SK-N-SH (cell line): ENCODE results near the gene RPS27L. TPM values are rescaled to one million over a fixed set of nuclear protein-coding genes. Genes with fewer than 3 reads are reported as not detected.

Experiments
- CTCF ChIA-PET: fragments of 300-600, 350-600 bp; formaldehyde crosslinking; extraction: SDS; loops from one replicate; lab custom pipeline; 2021; lab: Yijun Ruan, JAX
- POLR2A ChIA-PET: fragments of 350-600 bp; sonication (Branson Sonifier 250); formaldehyde crosslinking; extraction: SDS; loops from one replicate; lab custom pipeline; 2020; ENCODE audit warnings: antibody characterized with exemption, inconsistent platforms; lab: Yijun Ruan, JAX
- DNase-seq: peaks from one replicate; pipeline ENCODE4 v3.0.0; 2012
- H2AFZ ChIP-seq: fragments of 200-600 bp; sonication (generic); 2 replicates; pipeline ENCODE4 v1.8.1; 2016; ENCODE audit warnings: antibody characterized with exemption, mild to moderate bottlenecking, low read depth
- H3F3A ChIP-seq: fragments of 200-600 bp; sonication (generic); replicated peaks from 2 replicates; pipeline ENCODE3; 2016; ENCODE audit warnings: antibody characterized with exemption, mild to moderate bottlenecking; ENCODE audit not compliant: insufficient read depth
- H3K27ac ChIP-seq, 2 experiments: fragments of 200-500 bp in 1 of 2; fragments of 200-600 bp in 1 of 2; sonication (Bioruptor generic) in 1 of 2; sonication (generic), shearing (Covaris generic) in 1 of 2; 2 replicates each; pipeline versions ENCODE4 v1.5.1 to v1.6.1; 2014 to 2016; ENCODE audit warnings: low read depth in 2 of 2, inconsistent platforms in 1 of 2, low read length in 1 of 2, mild to moderate bottlenecking in 1 of 2, mixed read lengths in 1 of 2
- H3K27me3 ChIP-seq: fragments of 200-600 bp; sonication (generic), shearing (Covaris generic); 2 replicates; pipeline ENCODE4 v1.6.1; 2016; ENCODE audit warnings: mixed run types; ENCODE audit not compliant: insufficient read depth
- H3K36me3 ChIP-seq, 2 experiments: fragments of 200-500 bp in 1 of 2; fragments of 200-600 bp in 1 of 2; sonication (Bioruptor generic) in 1 of 2; sonication (generic) in 1 of 2; replicated peaks in 1 of 2; 2 replicates each; pipeline versions ENCODE3 to v1.5.1; 2014 to 2016; ENCODE audit warnings: low read length in 1 of 2, mild to moderate bottlenecking in 1 of 2; ENCODE audit not compliant: insufficient read depth in 2 of 2, control insufficient read depth in 1 of 2
- H3K4me1 ChIP-seq, 2 experiments: fragments of 200-500 bp in 1 of 2; fragments of 200-600 bp in 1 of 2; sonication (Bioruptor generic) in 1 of 2; sonication (generic), shearing (Covaris generic) in 1 of 2; 2 replicates each; pipeline versions ENCODE4 v1.5.1 to v1.6.1; 2014 to 2016; ENCODE audit warnings: low read depth in 1 of 2, low read length in 1 of 2, mixed run types in 1 of 2; ENCODE audit not compliant: insufficient read depth in 2 of 2, control insufficient read depth in 1 of 2
- H3K4me2 ChIP-seq: fragments of 200-600 bp; sonication (generic), shearing (Covaris generic); 2 replicates; pipeline ENCODE4 v1.6.1; 2017; ENCODE audit warnings: mixed run types
- H3K4me3 ChIP-seq, 2 experiments: fragments of 200-500 bp in 1 of 2; fragments of 200-600 bp in 1 of 2; sonication (Bioruptor generic) in 1 of 2; sonication (generic), shearing (Covaris generic) in 1 of 2; 2 replicates each; pipeline versions ENCODE4 v1.5.1 to v1.8.1; 2014 to 2016; ENCODE audit warnings: low read depth in 2 of 2, inconsistent platforms in 1 of 2, low read length in 1 of 2, mild to moderate bottlenecking in 1 of 2, mixed read lengths in 1 of 2, moderate library complexity in 1 of 2
- H3K79me2 ChIP-seq: fragments of 200-600 bp; sonication (generic); 2 replicates; pipeline ENCODE4 v1.8.1; 2017; ENCODE audit warnings: mild to moderate bottlenecking; ENCODE audit not compliant: insufficient read depth
- H3K9ac ChIP-seq: fragments of 200-600 bp; sonication (generic); 2 replicates; pipeline ENCODE4 v1.6.1; 2017; ENCODE audit warnings: mixed run types
- H3K9me2 ChIP-seq: fragments of 200-600 bp; sonication (generic); 2 replicates; pipeline ENCODE4 v1.6.1; 2017; ENCODE audit warnings: mixed run types
- H3K9me3 ChIP-seq: fragments of 200-600 bp; sonication (generic); 2 replicates; pipeline ENCODE4 v1.6.1; 2017; ENCODE audit warnings: mixed run types, mild to moderate bottlenecking, moderate library complexity
- H4K20me1 ChIP-seq: fragments of 200-600 bp; sonication (generic); 2 replicates; pipeline ENCODE4 v1.6.1; 2017; ENCODE audit warnings: mild to moderate bottlenecking, mixed run types; ENCODE audit not compliant: insufficient read depth
- ELF1 ChIP-seq: IDR thresholded peaks from 2 replicates; pipeline ENCODE4 v1.4.0; 2012
- FOSL2 ChIP-seq: IDR thresholded peaks from 2 replicates; pipeline ENCODE4 v1.4.0; 2012; ENCODE audit warnings: low read depth, mild to moderate bottlenecking, moderate library complexity, borderline replicate concordance
- FOXM1 ChIP-seq: IDR thresholded peaks from 2 replicates; pipeline ENCODE4 v1.4.0; 2012; ENCODE audit warnings: low read depth, mild to moderate bottlenecking
- GABPA ChIP-seq: IDR thresholded peaks from 2 replicates; pipeline ENCODE4 v1.4.0; 2012; ENCODE audit warnings: low read depth, mild to moderate bottlenecking
- GATA2 ChIP-seq: sonication (generic); formaldehyde crosslinking; IDR thresholded peaks from 2 replicates; pipeline ENCODE4 v1.5.0; 2020; ENCODE audit warnings: mild to moderate bottlenecking, missing genetic modification reagents
- MEF2A ChIP-seq: IDR thresholded peaks from 2 replicates; pipeline ENCODE4 v1.4.0; 2012; ENCODE audit warnings: low read depth, borderline replicate concordance
- MXI1 ChIP-seq: IDR thresholded peaks from 2 replicates; pipeline ENCODE4 v1.6.1; 2012; ENCODE audit warnings: mild to moderate bottlenecking, low read depth, low read length, improper control_type of control experiment
- NFIC ChIP-seq: IDR thresholded peaks from 2 replicates; pipeline ENCODE4 v1.4.0; 2012; ENCODE audit warnings: borderline replicate concordance
- NRF1 ChIP-seq: IDR thresholded peaks from 2 replicates; pipeline ENCODE4 v1.6.1; 2012; ENCODE audit warnings: low read depth, mild to moderate bottlenecking, low read length
- POLR2AphosphoS5 ChIP-seq: IDR thresholded peaks from 2 replicates; pipeline ENCODE4 v1.6.1; 2012; ENCODE audit warnings: low read depth, low read length
- RAD21 ChIP-seq: IDR thresholded peaks from 2 replicates; pipeline ENCODE4 v1.6.1; 2012; ENCODE audit warnings: mild to moderate bottlenecking, low read length
- RCOR1 ChIP-seq: fragments of 150-350 bp; IDR thresholded peaks from 2 replicates; pipeline ENCODE4 v1.6.1; 2017; ENCODE audit warnings: antibody characterized with exemption, low read length
- SMC3 ChIP-seq: IDR thresholded peaks from 2 replicates; pipeline ENCODE4 v1.6.1; 2012; ENCODE audit warnings: low read depth, low read length, improper control_type of control experiment
- TCF12 ChIP-seq: IDR thresholded peaks from 2 replicates; pipeline ENCODE4 v1.4.0; 2012
- TEAD4 ChIP-seq: IDR thresholded peaks from 2 replicates; pipeline ENCODE4 v1.4.0; 2012; ENCODE audit warnings: mild to moderate bottlenecking, borderline replicate concordance; ENCODE audit not compliant: insufficient read depth
- USF1 ChIP-seq: IDR thresholded peaks from 2 replicates; pipeline ENCODE4 v1.4.0; 2012; ENCODE audit warnings: low read depth, borderline replicate concordance
- YY1 ChIP-seq: IDR thresholded peaks from 2 replicates; pipeline ENCODE4 v1.4.0; 2012; ENCODE audit warnings: low read depth, mild to moderate bottlenecking
- ZBTB33 ChIP-seq: IDR thresholded peaks from 2 replicates; pipeline ENCODE4 v1.4.0; 2012; ENCODE audit warnings: low read depth, borderline replicate concordance
- WGBS: methylation state at CpG from one replicate; pipeline ENCODE4 v1.1.6; 2017; ENCODE audit warnings: low lambda C conversion rate; 5-methylcytosine and 5-hydroxymethylcytosine counted together
- polyA plus RNA-seq, 3 experiments: library from polyadenylated mRNA; depleted of rRNA; stranded (reverse); fragments of >200 nt; gene quantifications; 2 replicates each; pipeline ENCODE4 v1.2.3, GENCODE V29; 2012
- TF ChIP-seq, protein P1 (sequence below): IDR thresholded peaks from 2 replicates; pipeline ENCODE4 v1.6.1; 2012; ENCODE audit warnings: mild to moderate bottlenecking, low read depth, low read length, moderate library complexity
- TF ChIP-seq, protein P2 (sequence below): fragments of 150-350 bp; IDR thresholded peaks from 2 replicates; pipeline ENCODE4 v1.6.1; 2016; ENCODE audit warnings: mild to moderate bottlenecking, low read depth, low read length

Gene RPS27L
- polyA plus RNA-seq, 1 of the 3 experiments (the other 2 are of a cell fraction), result 319 TPM

DNA sequence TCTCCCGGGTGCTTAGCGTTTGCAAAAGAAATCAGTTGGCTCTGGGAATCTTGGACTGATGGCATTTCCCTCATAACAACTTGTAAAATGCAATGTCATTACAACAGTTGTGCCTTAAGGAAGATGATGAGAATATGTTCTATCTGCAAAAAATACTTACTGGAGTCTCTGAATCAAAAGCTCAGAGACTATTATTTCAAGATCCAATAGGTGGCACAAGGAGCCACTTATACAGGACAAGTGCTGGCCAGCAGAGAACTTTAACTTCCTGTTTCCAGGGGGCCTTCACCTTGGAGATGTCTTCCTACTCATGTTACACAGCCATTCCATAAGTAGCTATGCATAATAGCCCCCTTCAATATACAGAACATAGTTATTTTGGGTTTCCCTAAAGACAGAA lies 8.9 kb upstream of the RPS27L start:
- TF ChIP-seq ELF1 (0 out of 2 replicates have a peak, but pooled peaks have one; percentile 9), YY1 (no peak), NFIC (no peak), USF1 (no peak)
- 97% methylated on average over 2 of the region's 2 CpGs for WGBS
- Histone ChIP-seq H3K4me2 (no peak overlapping the region), H3K4me1 (no peaks in the 10 kb centered on the region; a peak in 1 of 4 replicates), H3K27me3 (no peaks in the 10 kb centered on the region), H4K20me1 (no peaks in the 10 kb centered on the region), H3K9me2 (no peaks in the 10 kb centered on the region), H2AFZ (no peak overlapping the region), H3F3A (no peaks in the 10 kb centered on the region), H3K27ac (no peak overlapping the region), H3K36me3 (no peaks in the 10 kb centered on the region), H3K9ac (no peak overlapping the region), H3K79me2 (no peaks in the 10 kb centered on the region), H3K9me3 (no peaks in the 10 kb centered on the region), H3K4me3 (no peak overlapping the region)
- CTCF ChIA-PET, result interaction anchor here (0.5 to 1.2 kb wide), 5 partner anchors 9 to 378 kb away, joined by 3 to 4 read pairs (median 3); no protein-coding TSS in a partner anchor
- POLR2A ChIA-PET, result no interaction called here
- no peak for DNase-seq

DNA sequence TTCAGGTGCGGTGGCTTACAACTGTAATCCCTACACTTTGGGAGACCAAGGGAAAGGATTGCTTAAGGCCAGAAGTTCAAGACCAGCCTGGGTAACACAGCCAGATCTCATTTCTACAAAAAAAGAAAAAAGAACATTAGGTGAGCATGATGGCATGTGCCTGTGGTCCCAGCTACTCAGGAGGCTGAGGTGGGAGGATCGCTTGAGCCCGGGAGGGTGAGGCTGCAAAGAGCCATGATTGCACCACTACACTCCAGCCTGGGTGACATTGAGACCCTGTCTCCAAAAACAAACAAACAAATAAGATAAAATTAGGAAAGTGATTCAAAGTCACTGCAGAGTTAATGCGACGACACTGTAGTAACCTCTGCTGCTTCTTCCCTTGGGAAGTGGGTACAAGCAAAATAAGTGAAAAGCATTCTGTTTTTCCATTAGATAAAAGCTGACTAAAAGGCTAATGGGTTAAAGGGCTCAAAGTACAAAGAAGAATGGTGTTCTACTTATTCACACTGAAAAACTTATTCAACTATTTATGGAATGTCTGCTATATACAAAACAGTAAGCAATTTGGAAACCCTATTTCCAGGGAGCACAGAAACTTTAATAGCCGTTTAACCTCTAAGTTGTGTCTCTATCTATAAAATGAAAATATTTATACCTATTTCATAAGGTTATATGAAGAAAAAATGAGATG lies 8.0 kb upstream of the RPS27L start:
- TF ChIP-seq GABPA (no peak), MEF2A (no peak), YY1 (no peak), GATA2 (CRISPR knock-in tag) (no peak), FOSL2 (no peak), TEAD4 (no peak), NRF1 (no peak), RCOR1 (no peak), POLR2AphosphoS5 (no peak), FOXM1 (no peak), ZBTB33 (no peak), SMC3 (no peak), RAD21 (no peak), MXI1 (no peak), TCF12 (no peak)
- TF ChIP-seq, protein P1, sequence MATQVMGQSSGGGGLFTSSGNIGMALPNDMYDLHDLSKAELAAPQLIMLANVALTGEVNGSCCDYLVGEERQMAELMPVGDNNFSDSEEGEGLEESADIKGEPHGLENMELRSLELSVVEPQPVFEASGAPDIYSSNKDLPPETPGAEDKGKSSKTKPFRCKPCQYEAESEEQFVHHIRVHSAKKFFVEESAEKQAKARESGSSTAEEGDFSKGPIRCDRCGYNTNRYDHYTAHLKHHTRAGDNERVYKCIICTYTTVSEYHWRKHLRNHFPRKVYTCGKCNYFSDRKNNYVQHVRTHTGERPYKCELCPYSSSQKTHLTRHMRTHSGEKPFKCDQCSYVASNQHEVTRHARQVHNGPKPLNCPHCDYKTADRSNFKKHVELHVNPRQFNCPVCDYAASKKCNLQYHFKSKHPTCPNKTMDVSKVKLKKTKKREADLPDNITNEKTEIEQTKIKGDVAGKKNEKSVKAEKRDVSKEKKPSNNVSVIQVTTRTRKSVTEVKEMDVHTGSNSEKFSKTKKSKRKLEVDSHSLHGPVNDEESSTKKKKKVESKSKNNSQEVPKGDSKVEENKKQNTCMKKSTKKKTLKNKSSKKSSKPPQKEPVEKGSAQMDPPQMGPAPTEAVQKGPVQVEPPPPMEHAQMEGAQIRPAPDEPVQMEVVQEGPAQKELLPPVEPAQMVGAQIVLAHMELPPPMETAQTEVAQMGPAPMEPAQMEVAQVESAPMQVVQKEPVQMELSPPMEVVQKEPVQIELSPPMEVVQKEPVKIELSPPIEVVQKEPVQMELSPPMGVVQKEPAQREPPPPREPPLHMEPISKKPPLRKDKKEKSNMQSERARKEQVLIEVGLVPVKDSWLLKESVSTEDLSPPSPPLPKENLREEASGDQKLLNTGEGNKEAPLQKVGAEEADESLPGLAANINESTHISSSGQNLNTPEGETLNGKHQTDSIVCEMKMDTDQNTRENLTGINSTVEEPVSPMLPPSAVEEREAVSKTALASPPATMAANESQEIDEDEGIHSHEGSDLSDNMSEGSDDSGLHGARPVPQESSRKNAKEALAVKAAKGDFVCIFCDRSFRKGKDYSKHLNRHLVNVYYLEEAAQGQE, result no peak
- TF ChIP-seq, protein P2, sequence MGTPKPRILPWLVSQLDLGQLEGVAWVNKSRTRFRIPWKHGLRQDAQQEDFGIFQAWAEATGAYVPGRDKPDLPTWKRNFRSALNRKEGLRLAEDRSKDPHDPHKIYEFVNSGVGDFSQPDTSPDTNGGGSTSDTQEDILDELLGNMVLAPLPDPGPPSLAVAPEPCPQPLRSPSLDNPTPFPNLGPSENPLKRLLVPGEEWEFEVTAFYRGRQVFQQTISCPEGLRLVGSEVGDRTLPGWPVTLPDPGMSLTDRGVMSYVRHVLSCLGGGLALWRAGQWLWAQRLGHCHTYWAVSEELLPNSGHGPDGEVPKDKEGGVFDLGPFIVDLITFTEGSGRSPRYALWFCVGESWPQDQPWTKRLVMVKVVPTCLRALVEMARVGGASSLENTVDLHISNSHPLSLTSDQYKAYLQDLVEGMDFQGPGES, result no peak
- H3F3A ChIP-seq, result no peaks in the 10 kb centered on the region
- ChIA-PET POLR2A (no interaction called here), CTCF (interaction anchor here (0.7 to 1.0 kb wide), 2 partner anchors 14 to 183 kb away, joined by 3 to 4 read pairs; no protein-coding TSS in a partner anchor)
- H3K27me3 ChIP-seq, result no peaks in the 10 kb centered on the region
- no peak overlapping the region for H3K27ac ChIP-seq
- no peak for DNase-seq
- no peaks in the 10 kb centered on the region for H3K79me2 ChIP-seq
- no peaks in the 10 kb centered on the region for H3K9me2 ChIP-seq
- no peaks in the 10 kb centered on the region; a peak in 1 of 4 replicates for H3K4me1 ChIP-seq
- WGBS, result 99% methylated on average over 6 of the region's 6 CpGs
- no peak overlapping the region for H3K9ac ChIP-seq
- no peak overlapping the region for H3K4me3 ChIP-seq
- H3K4me2 ChIP-seq, result no peak overlapping the region
- no peaks in the 10 kb centered on the region for H3K9me3 ChIP-seq
- no peak overlapping the region for H2AFZ ChIP-seq
- H4K20me1 ChIP-seq, result no peaks in the 10 kb centered on the region
- no peaks in the 10 kb centered on the region for H3K36me3 ChIP-seq
